Liver (tissue), 9 donors: ENCODE data around the gene SLC39A13. TPM values are rescaled to one million over a fixed set of nuclear protein-coding genes. Genes with fewer than 3 reads are reported as not detected.
A peak's percentile ranks its signal among the peaks of the same experiment; 100 is the strongest.

ENCODE experiments used
- DNase-seq: peaks from one replicate; pipeline ENCODE4 v3.0.0-alpha.2; 2017; ENCODE audit warnings: low spot score
- H3K27ac ChIP-seq, 2 donors: one replicate each; pipeline ENCODE4 v1.7.0; 2013; ENCODE audit warnings: inconsistent platforms in 2 of 2, low read length in 2 of 2, control low read depth in 1 of 2, low read depth in 1 of 2, mild to moderate bottlenecking in 1 of 2
- H3K27me3 ChIP-seq, 4 donors: one replicate each; pipeline versions ENCODE4 v1.6.1 to v1.7.0; 2013; ENCODE audit warnings: low read length in 3 of 4, inconsistent platforms in 1 of 4, mild to moderate bottlenecking in 1 of 4, moderate library complexity in 1 of 4; ENCODE audit not compliant: control insufficient read depth in 4 of 4, insufficient read depth in 4 of 4
- H3K36me3 ChIP-seq, 4 donors: one replicate each; pipeline versions ENCODE4 v1.6.1 to v1.7.0; 2013; ENCODE audit warnings: low read length in 3 of 4, mild to moderate bottlenecking in 3 of 4, low read depth in 1 of 4, moderate library complexity in 1 of 4; ENCODE audit not compliant: control insufficient read depth in 4 of 4, insufficient read depth in 3 of 4
- H3K4me1 ChIP-seq, 4 donors: one replicate each; pipeline versions ENCODE4 v1.6.1 to v1.7.0; 2013; ENCODE audit warnings: low read length in 3 of 4, mild to moderate bottlenecking in 3 of 4, moderate library complexity in 1 of 4; ENCODE audit not compliant: control insufficient read depth in 4 of 4, insufficient read depth in 4 of 4
- H3K4me3 ChIP-seq, 3 donors: one replicate each; pipeline versions ENCODE4 v1.6.1 to v1.7.0; 2013; ENCODE audit warnings: low read length in 3 of 3, control low read depth in 1 of 3, low read depth in 1 of 3, mild to moderate bottlenecking in 1 of 3
- H3K9ac ChIP-seq, 2 donors: one replicate each; pipeline ENCODE4 v1.7.0; 2013; ENCODE audit warnings: low read length in 2 of 2, mild to moderate bottlenecking in 2 of 2, moderate library complexity in 2 of 2, control low read depth in 1 of 2, low read depth in 1 of 2
- H3K9me3 ChIP-seq, 4 donors: one replicate each; pipeline versions ENCODE4 v1.6.1 to v1.7.0; 2013; ENCODE audit warnings: low read length in 3 of 4; ENCODE audit not compliant: control insufficient read depth in 4 of 4
- ATF3 ChIP-seq: IDR thresholded peaks from 2 replicates; pipeline ENCODE4 v1.6.1; 2016; ENCODE audit warnings: antibody characterized with exemption
- CTCF ChIP-seq: fragments of 150-350 bp; IDR thresholded peaks from 2 replicates; pipeline ENCODE4 v1.5.1; 2017; ENCODE audit warnings: improper control_type of control experiment, low read depth, low read length; ENCODE audit not compliant: missing input control
- EGR1 ChIP-seq, 2 donors: IDR thresholded peaks; 2 replicates each; pipeline ENCODE4 v1.6.1; 2016 to 2018; ENCODE audit warnings: antibody characterized with exemption in 2 of 2, low read depth in 2 of 2
- FOXA1 ChIP-seq: IDR thresholded peaks from 2 replicates; pipeline ENCODE4 v1.6.1; 2016; ENCODE audit warnings: antibody characterized with exemption
- FOXA2 ChIP-seq: IDR thresholded peaks from 2 replicates; pipeline ENCODE4 v1.6.1; 2016; ENCODE audit warnings: antibody characterized with exemption
- GABPA ChIP-seq, 2 donors: IDR thresholded peaks in 1 of 2; conservative IDR thresholded peaks in 1 of 2; 2 replicates each; pipeline ENCODE4 v1.6.1; 2016; ENCODE audit warnings: antibody characterized with exemption in 2 of 2, mild to moderate bottlenecking in 1 of 2, moderate library complexity in 1 of 2
- HNF4A ChIP-seq, 2 donors: conservative IDR thresholded peaks; 2 replicates each; pipeline ENCODE4 v1.6.1; 2016; ENCODE audit warnings: antibody characterized with exemption in 2 of 2, mild to moderate bottlenecking in 2 of 2
- HNF4G ChIP-seq: IDR thresholded peaks from 2 replicates; pipeline ENCODE4 v1.6.1; 2016; ENCODE audit warnings: antibody characterized with exemption
- JUND ChIP-seq, 2 donors: IDR thresholded peaks; 2 replicates each; pipeline ENCODE4 v1.6.1; 2016; ENCODE audit warnings: antibody characterized with exemption in 2 of 2
- MAX ChIP-seq: IDR thresholded peaks from 2 replicates; pipeline ENCODE4 v1.6.1; 2016; ENCODE audit warnings: antibody characterized with exemption
- NR2F2 ChIP-seq: IDR thresholded peaks from 2 replicates; pipeline ENCODE4 v1.6.1; 2016; ENCODE audit warnings: antibody characterized with exemption
- RAD21 ChIP-seq, 2 donors: IDR thresholded peaks; 2 replicates each; pipeline ENCODE4 v1.6.1; 2016; ENCODE audit warnings: antibody characterized with exemption in 2 of 2, mild to moderate bottlenecking in 2 of 2
- REST ChIP-seq: IDR thresholded peaks from 2 replicates; pipeline ENCODE4 v1.6.1; 2016; ENCODE audit warnings: antibody characterized with exemption, mild to moderate bottlenecking
- SP1 ChIP-seq: IDR thresholded peaks from 2 replicates; pipeline ENCODE4 v1.6.1; 2018; ENCODE audit warnings: antibody characterized with exemption, mild to moderate bottlenecking
- TAF1 ChIP-seq: conservative IDR thresholded peaks from 2 replicates; pipeline ENCODE4 v1.6.1; 2016; ENCODE audit warnings: antibody characterized with exemption, mild to moderate bottlenecking
- YY1 ChIP-seq: IDR thresholded peaks from 2 replicates; pipeline ENCODE4 v1.6.1; 2016; ENCODE audit warnings: antibody characterized with exemption, mild to moderate bottlenecking
- WGBS: extraction: QIAGEN DNeasy Blood & Tissue Kit; methylation state at CpG from one replicate; pipeline ENCODE4 v1.1.7; 2013; 5-methylcytosine and 5-hydroxymethylcytosine counted together
- polyA plus RNA-seq, 2 donors: library from polyadenylated mRNA; stranded (reverse) in 1 of 2; unstranded in 1 of 2; fragments of 200-250 nt in 1 of 2; fragments of >200 nt in 1 of 2; fragmentation: Nextera tagmentation in 1 of 2; extraction: Ambion mirVana in 1 of 2; gene quantifications; one replicate each; pipeline versions ENCODE4 v1.2.1 to v1.2.3, GENCODE V29; 2013 to 2015
- total RNA-seq, 2 donors: library from RNA; depleted of rRNA; stranded (reverse); fragments of >200 nt; gene quantifications; one replicate each; pipeline ENCODE4 v1.2.3, GENCODE V29; 2014
- TF ChIP-seq, protein P1 (sequence below): IDR thresholded peaks from 2 replicates; pipeline ENCODE4 v1.6.1; 2016; ENCODE audit warnings: antibody characterized with exemption
- donor health status: healthy.
- donor health status: healthy.
- donor health status: healthy.
- donor health status: healthy.
- donor health status: healthy.

The SLC39A13 gene
- total and polyA plus RNA-seq, 4 donors: 8.2 to 17.5 (median 10.7) TPM

- Histone ChIP-seq H3K9me3 (no peaks in the 10 kb centered on the region), H3K4me1 (peaks cover 0 to 4% (median 0%) of the 10 kb centered on the region in 4 donors), H3K36me3 (no peaks in the 10 kb centered on the region), H3K27ac (peak overlapping the region; percentile 75 to 87), H3K27me3 (no peaks in the 10 kb centered on the region), H3K4me3 (no peak overlapping the region), H3K9ac (no peak overlapping the region)
- DNase-seq: no peak
- TF ChIP-seq FOXA2 (no peak), CTCF (no peak), HNF4G (no peak), HNF4A (conservative IDR thresholded peaks at IDR 0.05) (no peak), FOXA1 (no peak), JUND (IDR thresholded peaks at IDR 0.05) (no peak), MAX (no peak), SP1 (no peak), GABPA (IDR thresholded peaks at IDR 0.05 in 1 of 2, conservative IDR thresholded peaks at IDR 0.05 in 1 of 2) (no peak), YY1 (no peak), NR2F2 (no peak), TAF1 (no peak), EGR1 (IDR thresholded peaks at IDR 0.05; ENCODE audit: low read depth in 2 of 2) (no peak), REST (no peak), RAD21 (IDR thresholded peaks at IDR 0.05) (no peak), ATF3 (no peak)
- TF ChIP-seq, protein P1, sequence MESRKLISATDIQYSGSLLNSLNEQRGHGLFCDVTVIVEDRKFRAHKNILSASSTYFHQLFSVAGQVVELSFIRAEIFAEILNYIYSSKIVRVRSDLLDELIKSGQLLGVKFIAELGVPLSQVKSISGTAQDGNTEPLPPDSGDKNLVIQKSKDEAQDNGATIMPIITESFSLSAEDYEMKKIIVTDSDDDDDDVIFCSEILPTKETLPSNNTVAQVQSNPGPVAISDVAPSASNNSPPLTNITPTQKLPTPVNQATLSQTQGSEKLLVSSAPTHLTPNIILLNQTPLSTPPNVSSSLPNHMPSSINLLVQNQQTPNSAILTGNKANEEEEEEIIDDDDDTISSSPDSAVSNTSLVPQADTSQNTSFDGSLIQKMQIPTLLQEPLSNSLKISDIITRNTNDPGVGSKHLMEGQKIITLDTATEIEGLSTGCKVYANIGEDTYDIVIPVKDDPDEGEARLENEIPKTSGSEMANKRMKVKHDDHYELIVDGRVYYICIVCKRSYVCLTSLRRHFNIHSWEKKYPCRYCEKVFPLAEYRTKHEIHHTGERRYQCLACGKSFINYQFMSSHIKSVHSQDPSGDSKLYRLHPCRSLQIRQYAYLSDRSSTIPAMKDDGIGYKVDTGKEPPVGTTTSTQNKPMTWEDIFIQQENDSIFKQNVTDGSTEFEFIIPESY: no peak
- 80% methylated on average over 9 of the region's 9 CpGs for WGBS
These were observed 14.4 kb upstream of the SLC39A13 start for GRCh38 chr11:47394050-47394321.
